Astrocyte (in vitro differentiated cells and primary cell): ENCODE data around the gene GPATCH1.
"Not testable (repeated sequence)": the region's sequence is repeated elsewhere in the genome, so short reads cannot be mapped to it uniquely, and the experiment has no call there.

Experiments used
- CTCF ChIP-seq: IDR thresholded peaks from 2 replicates; pipeline ENCODE4 v1.5.1; 2011; ENCODE audit warnings: low read depth, mild to moderate bottlenecking, inconsistent platforms, low read length, moderate library complexity; ENCODE audit not compliant: insufficient read depth
- EZH2 ChIP-seq: IDR thresholded peaks from 2 replicates; pipeline ENCODE4 v1.6.1; 2012; ENCODE audit warnings: mild to moderate bottlenecking, low read length, inconsistent platforms; ENCODE audit not compliant: insufficient read depth

GRCh38 chr19:33036370-33037167 is 44.4 kb upstream of the GPATCH1 start:
- not testable (repeated sequence) for TF ChIP-seq CTCF, EZH2
